ENCODE measurements around the gene PVALB.
A peak's percentile ranks its signal among the peaks of the same experiment; 100 is the strongest.

Gene PVALB

GRCh38 chr22:36806835-36807234 lies 10.0 kb downstream of the PVALB start:
- peak; percentile 20 for DNase-seq (ENCODE audit: low read depth)
- H3K4me3 ChIP-seq (replicated peaks; ENCODE audit: low read depth, low read length) = no peak overlapping the region
- no peak for TF ChIP-seq CTCF (IDR thresholded peaks at IDR 0.05; ENCODE audit: low read length, missing control alignments)

- no peak for DNase-seq (ENCODE audit: low read depth)
- H3K4me3 ChIP-seq (replicated peaks; ENCODE audit: low read depth, low read length) = no peak overlapping the region
- no peak for TF ChIP-seq CTCF (IDR thresholded peaks at IDR 0.05; ENCODE audit: low read length, missing control alignments)
These were observed 13.5 kb downstream of the PVALB start for GRCh38 chr22:36803358-36803757.

- no peak for TF ChIP-seq CTCF (IDR thresholded peaks at IDR 0.05; ENCODE audit: low read length, missing control alignments)
- H3K4me3 ChIP-seq (replicated peaks; ENCODE audit: low read depth, low read length) = no peak overlapping the region
- DNase-seq (ENCODE audit: low read depth) = no peak
These were observed 18.2 kb downstream of the PVALB start for GRCh38 chr22:36798674-36799066.

- no peak for DNase-seq (ENCODE audit: low read depth)
- TF ChIP-seq CTCF (IDR thresholded peaks at IDR 0.05; ENCODE audit: low read length, missing control alignments) = no peak
- no peak overlapping the region for H3K4me3 ChIP-seq (replicated peaks; ENCODE audit: low read depth, low read length)
These were observed 18.7 kb downstream of the PVALB start for GRCh38 chr22:36797911-36798673.

GRCh38 chr22:36797374-36797773 lies 19.5 kb downstream of the PVALB start:
- DNase-seq (ENCODE audit: low read depth) = no peak
- no peak overlapping the region for H3K4me3 ChIP-seq (replicated peaks; ENCODE audit: low read depth, low read length)
- TF ChIP-seq CTCF (IDR thresholded peaks at IDR 0.05; ENCODE audit: low read length, missing control alignments) = no peak

GRCh38 chr22:36796552-36797175 lies 20.2 kb downstream of the PVALB start:
- DNase-seq (ENCODE audit: low read depth) = no peak
- no peak for TF ChIP-seq CTCF (IDR thresholded peaks at IDR 0.05; ENCODE audit: low read length, missing control alignments)
- H3K4me3 ChIP-seq (replicated peaks; ENCODE audit: low read depth, low read length) = no peak overlapping the region
